ENCODE results near the gene RPL18. TPM values are rescaled to one million over a fixed set of nuclear protein-coding genes. Genes with fewer than 3 reads are reported as not detected.

The RPL18 gene
- total RNA-seq, 1 donor from 2014 or later = 530 TPM

DNA sequence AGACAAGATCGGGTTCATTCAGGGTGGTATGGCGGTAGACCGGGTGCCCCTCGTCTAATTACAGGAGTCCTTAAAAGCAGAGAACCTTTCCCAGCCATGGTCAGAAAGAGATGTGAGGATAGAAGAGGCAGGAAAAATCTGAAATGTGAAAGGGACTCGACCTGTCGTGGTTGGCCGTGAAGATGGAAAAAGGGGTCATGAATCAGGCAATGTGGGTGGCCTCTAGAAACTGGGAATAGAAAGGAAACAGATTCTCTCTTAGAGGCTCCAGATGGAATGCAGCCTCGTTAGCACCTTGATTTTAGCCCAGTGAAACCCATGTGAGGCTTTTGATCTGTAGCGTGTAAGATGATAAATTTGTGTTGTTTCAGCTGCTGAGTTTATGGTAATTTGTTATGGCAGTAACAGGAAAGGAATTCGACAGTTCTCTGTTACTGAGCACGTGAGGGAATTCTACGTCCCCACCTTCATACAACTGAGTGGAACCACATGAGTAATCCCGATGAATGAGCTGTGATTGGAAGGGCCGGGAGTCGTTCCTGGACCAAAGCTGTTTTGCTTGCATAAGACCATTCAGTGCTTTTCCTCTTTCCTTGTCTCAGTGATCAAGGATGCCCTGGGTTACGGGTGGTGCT lies 38.0 kb upstream of the RPL18 start:
- Histone ChIP-seq H3K27me3 (ENCODE audit: low read depth) (no peaks in the 10 kb centered on the region), H3K4me3 (no peak overlapping the region), H3K9me3 (replicated peaks) (no peaks in the 10 kb centered on the region), H3K27ac (replicated peaks) (no peak overlapping the region), H3K4me1 (peaks cover 13% of the 10 kb centered on the region), H3K36me3 (no peaks in the 10 kb centered on the region)
- TF ChIP-seq CTCF (IDR thresholded peaks at IDR 0.05; ENCODE audit: borderline replicate concordance) = no peak
- intact Hi-C loops (cut with micrococcal nuclease) = no loop called here
- no peak for DNase-seq

DNA sequence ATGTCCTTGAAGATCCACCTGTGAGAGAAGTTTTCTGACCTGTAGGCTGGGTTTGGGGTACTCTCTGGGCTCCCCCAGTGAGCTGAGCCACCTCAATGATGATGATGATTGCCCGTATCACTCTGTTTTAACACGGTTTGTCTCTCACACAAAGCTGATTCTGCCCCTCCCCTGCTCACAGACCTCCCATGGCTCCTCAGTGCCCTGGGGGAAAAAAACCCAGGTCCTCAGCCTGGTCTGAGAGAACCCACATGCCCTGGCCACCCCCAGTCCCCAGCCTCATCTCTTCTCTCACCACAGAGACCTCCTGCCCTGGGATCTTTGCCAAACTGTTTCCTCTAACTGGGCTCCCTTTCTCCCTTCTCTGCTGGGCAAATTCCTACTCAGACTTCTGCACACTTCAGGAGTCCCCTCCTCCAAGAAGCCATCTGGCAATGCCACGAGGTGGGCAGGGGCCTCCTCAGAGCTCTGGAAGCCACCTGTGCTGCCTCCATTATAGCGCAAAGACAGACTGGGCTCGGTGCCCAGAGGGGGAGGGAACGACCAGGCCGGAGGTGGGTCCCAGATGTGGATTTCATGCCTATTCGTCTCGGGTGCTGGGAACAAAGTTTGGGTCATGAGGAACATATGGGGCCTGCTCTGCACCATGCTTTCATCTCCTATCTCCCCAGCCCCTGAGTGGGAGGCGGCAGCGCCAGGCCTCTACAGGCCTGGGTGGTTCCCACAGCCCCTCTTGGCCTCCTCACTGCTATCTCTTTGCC lies 35.5 kb upstream of the RPL18 start:
- Histone ChIP-seq H3K4me3 (no peak overlapping the region), H3K27me3 (ENCODE audit: low read depth) (no peaks in the 10 kb centered on the region), H3K36me3 (no peaks in the 10 kb centered on the region), H3K27ac (replicated peaks) (no peak overlapping the region), H3K4me1 (no peaks in the 10 kb centered on the region), H3K9me3 (replicated peaks) (no peaks in the 10 kb centered on the region)
- no peak for TF ChIP-seq CTCF (IDR thresholded peaks at IDR 0.05; ENCODE audit: borderline replicate concordance)
- DNase-seq = no peak
- intact Hi-C loops (cut with micrococcal nuclease) = no loop called here

GRCh38 chr19:48651683-48652048 lies 32.7 kb upstream of the RPL18 start:
- Histone ChIP-seq H3K36me3 (no peaks in the 10 kb centered on the region), H3K4me3 (no peak overlapping the region), H3K4me1 (no peaks in the 10 kb centered on the region), H3K27ac (replicated peaks) (no peak overlapping the region), H3K9me3 (replicated peaks) (no peaks in the 10 kb centered on the region), H3K27me3 (ENCODE audit: low read depth) (no peaks in the 10 kb centered on the region)
- intact Hi-C loops (cut with micrococcal nuclease) = no loop called here
- no peak for DNase-seq
- TF ChIP-seq CTCF (IDR thresholded peaks at IDR 0.05; ENCODE audit: borderline replicate concordance) = no peak

DNA sequence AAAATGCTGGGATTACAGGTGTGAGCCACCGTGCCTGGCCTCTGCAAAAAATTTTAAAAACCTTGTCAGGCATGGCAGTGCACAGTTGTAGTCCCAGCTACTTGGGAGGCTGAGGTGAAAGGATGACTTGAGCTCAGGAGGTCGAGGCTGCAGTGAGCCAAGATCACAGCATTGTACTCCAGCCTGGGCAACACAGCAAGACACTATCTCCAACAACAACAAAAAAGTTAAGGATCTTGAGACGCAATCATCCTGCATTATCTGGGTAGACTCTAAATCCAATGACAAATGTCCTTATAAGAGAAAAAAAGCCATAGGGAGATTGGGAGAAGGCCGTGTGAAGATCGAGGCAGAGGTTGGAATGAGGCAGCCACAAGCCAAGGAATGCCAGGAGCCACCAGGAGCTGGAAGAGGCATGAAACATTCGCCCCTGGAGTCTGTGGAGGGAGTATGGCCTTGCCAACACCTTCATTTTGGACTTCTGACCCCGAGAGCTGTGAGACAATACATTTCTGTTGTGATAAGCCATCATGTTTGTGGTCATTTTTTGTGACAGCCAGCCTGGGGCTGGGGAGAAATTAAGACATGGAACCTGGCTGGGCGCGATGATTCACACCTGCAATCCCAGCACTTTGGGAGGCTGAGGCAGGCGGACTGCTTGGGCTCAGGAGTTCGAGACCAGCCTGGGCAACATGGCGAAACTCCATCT lies 32.1 kb upstream of the RPL18 start:
- DNase-seq = no peak
- H3K9me3 ChIP-seq (replicated peaks) = no peaks in the 10 kb centered on the region
- H3K27me3 ChIP-seq (ENCODE audit: low read depth) = no peaks in the 10 kb centered on the region
- no peak for TF ChIP-seq CTCF (IDR thresholded peaks at IDR 0.05; ENCODE audit: borderline replicate concordance)
- H3K36me3 ChIP-seq = no peaks in the 10 kb centered on the region
- H3K27ac ChIP-seq (replicated peaks) = no peak overlapping the region
- H3K4me1 ChIP-seq = peaks cover 4% of the 10 kb centered on the region
- H3K4me3 ChIP-seq = no peak overlapping the region
- intact Hi-C loops (cut with micrococcal nuclease) = no loop called here

DNA sequence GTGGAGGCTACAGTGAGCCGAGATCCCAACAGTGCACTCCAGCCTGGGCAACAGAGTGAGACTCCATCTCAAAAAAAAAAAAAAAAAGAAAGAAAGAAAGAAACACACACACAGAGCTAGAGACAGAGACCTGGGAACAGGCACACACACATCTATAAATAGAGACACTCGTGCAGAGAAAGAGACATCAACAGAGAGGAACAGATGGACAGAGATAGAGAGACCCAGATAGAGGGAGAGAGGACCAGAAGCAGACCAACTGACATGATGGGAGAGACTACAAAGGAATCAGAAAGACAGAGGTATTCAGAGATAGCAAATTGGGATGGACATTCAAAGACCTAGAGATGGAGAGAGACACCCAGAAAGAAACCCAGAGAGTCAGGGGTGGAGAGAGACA lies 29.2 kb upstream of the RPL18 start:
- no peak for TF ChIP-seq CTCF (IDR thresholded peaks at IDR 0.05; ENCODE audit: borderline replicate concordance)
- H3K4me3 ChIP-seq = no peak overlapping the region
- H3K36me3 ChIP-seq = no peaks in the 10 kb centered on the region
- no peak overlapping the region for H3K27ac ChIP-seq (replicated peaks)
- no peak for DNase-seq
- no peaks in the 10 kb centered on the region for H3K9me3 ChIP-seq (replicated peaks)
- H3K4me1 ChIP-seq = peaks cover 24% of the 10 kb centered on the region
- no peaks in the 10 kb centered on the region for H3K27me3 ChIP-seq (ENCODE audit: low read depth)
- intact Hi-C loops (cut with micrococcal nuclease) = loop anchor here (5.0 to 10.0 kb wide), 2 partner anchors 97 to 139 kb away; partner anchors contain the start of genes IZUMO1 and RASIP1

All from left ventricle myocardium inferior (tissue), 1 donor.